C1 segment of cervical spinal cord (tissue), 14 donors: ENCODE results near the gene C20orf204.

Experiments
- DNase-seq, 14 donors: peaks; one replicate each; lab custom pipeline; 2025; lab: John Stamatoyannopoulos, UW

The C20orf204 gene

DNA sequence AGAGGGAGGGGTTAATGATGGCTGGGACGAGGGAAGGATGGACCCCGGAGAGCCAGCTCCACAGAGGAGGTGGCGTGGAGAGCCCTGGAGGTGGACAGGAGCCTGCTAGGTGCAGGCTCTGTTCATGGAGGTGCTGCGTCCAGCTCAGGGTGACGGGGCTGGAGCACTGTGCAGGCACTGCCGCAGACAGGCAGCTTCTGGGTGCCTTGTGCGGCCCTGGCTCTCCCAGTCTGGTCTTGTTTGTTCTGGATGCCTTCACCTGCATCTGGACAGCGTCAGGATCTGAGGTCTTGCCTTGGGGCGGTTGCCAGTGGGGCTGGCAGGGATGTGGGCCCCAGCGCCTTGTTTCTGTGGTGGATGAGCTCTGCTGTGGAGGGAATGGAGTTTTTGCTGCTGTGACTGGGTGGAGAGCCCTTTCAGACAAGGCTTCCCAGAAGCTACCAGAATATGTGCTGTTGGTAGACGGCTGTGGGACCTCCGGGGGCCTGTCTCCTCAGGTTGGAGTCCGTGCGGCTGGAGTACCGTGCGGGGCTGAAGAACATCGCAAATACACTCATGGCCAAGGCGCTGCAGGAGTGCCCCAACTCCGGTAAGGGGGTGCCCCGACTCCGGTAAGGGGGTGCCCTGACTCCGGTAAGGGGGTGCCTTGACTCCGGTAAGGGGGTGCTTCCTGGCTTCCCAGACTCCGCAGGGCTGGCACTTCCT is 7.8 kb upstream of the C20orf204 start:
- DNase-seq, result no peak

DNA sequence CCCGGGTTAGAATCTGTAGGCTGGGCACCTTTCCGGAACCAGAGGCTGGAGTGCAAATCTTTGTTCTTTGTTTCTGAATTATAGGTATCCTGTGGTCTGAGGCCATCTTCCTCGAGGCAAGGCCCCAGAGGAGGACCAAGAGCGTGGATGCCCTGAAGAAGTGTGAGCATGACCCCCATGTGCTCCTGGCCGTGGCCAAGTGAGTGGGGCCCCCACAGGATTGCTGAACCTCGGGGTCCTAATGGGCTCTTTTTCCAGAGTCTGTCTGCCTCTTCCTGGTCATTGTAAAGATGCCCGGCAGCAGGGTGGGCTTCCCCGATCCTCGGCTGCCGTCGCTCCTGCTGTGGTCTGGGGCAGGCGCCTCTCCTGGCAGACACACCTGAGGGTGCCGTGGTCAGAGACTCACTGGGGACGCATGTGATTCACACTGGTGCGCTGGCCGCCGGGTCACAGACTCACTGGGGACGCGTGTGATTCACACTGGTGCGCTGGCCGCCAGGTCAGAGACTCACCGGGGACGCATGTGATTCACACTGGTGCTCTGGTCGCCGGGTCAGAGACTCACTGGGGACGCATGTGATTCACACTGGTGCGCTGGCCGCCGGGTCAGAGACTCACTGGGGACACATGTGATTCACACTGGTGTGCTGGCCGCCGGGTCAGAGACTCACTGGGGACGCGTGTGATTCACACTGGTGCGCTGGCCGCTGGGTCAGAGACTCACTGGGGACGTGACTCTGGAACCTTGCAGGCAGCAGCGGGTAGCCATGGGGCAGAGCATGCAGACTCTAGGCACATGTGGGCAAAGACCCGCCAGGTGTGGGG is 6.5 kb upstream of the C20orf204 start:
- DNase-seq, result no peak

DNA sequence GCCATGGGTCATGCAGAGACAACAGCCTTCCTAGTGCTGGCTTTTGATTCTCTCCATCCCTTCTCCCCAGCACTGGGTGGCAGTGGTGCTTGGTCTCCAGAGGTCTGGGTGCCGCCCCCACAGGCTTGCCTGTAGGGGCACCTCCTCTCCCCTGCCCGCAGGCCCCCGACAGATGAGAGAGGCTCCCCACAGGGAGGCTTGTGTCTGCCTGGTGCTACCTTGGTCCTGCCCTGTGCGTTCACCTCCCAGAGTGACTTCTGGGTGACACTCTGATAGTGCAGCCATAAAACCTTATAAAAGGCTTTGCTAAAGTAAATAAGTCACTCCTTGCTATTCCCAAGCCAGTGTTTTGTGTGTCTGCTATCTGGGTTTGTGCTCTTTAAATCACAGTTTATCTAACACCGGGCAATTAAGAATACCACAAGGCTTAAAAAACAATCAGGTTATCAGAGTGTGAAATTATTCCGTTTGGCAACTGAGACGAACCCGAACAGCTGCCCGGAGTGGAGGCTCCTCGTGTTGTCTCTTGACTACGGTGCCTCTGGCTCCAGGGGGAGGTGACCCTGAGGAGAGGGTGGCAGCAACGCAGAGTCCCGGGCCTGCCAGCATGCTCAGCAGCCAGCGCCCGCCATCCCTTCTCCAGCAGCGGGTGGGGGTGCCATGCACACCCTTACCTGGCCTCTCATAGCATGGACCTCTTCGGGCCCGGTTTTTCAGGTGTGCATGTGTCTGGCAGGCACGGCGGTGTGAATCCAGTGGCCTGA is 5.4 kb upstream of the C20orf204 start:
- no peak for DNase-seq

DNA sequence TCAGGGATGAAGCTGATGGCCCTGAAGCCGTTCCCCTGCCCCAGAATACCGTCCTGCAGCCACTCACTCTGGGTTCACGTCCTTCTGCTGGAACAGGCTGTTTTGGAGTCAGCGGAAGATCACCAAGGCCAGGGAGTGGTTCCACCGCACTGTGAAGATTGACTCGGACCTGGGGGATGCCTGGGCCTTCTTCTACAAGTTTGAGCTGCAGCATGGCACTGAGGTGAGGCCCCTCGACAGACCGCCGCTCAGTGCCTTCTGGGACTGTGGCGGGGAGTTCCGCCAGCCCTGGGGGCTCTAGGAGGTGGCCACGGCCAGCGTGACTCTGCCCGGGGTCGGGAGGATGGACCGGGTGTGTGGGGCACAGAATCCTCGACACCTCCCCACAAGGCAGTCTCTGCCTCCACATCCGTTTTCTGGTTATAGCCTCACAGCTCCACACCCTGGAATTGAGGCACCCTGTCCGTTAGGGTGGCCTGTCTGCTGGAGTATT is 4.1 kb upstream of the C20orf204 start:
- no peak for DNase-seq

DNA sequence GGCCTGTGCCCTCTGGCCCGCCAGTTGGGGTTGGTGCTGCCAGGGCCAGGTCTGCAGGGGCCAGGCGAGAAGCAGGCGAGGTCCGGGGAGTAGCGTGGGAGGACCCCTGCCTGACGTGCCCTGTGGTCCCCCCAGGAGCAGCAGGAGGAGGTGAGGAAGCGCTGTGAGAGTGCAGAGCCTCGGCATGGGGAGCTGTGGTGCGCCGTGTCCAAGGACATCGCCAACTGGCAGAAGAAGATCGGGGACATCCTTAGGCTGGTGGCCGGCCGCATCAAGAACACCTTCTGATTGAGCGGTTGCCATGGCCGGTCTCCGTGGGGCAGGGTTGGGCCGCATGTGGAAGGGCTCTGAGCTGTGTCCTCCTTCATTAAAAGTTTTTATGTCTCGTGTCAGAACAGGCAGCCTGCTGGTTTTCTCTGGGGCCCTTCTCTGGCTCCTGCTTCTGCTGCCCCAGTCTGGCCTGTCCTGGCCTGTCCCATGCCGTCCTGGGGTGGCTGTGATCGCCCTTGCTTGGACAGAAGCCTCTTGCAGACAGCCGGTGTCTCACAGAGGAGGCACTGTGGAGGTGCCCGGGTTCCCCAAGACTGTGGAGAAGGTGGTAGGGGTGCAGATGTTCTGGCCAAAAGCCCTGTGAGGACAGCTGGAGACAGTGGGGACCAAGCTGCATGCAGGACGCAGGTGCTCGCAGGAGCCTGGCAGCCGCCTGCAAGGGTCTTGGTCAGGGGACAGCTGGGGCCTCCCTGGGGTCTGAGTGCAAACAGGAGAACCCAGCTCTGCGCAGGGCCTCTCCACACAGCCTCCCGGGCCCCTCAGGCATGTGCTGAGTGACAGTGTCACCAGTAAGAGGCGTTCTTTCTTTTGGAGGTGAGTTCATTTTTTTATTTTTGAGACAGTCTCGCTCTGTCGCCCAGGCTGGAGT is 3.0 kb upstream of the C20orf204 start:
- DNase-seq, result no peak

DNA sequence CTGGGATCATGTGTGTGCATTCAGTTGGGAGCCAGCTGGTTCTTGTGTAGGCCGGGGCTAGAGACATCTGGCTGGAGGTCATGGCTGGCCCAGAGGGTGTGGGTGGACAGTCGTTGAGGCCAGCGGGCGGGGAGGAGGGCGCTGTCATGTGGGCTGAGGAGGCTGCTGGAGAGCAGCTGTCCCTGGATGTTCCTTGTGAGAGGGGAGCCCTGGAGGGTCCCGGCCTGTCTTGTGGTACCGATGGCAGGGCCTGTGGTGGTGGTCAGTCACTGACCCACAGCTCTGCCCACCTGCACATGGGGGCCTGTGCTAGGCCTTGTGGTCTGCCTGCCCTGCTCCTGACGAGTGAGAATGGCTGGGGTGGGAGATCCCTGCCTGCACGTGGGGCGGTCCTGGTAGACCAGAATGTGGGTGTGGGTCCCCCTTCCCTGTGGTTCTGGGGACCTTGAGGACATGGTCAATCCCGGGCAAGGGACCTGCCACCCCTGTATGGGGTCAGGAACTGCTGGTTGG is 1.9 kb upstream of the C20orf204 start:
- no peak for DNase-seq

DNA sequence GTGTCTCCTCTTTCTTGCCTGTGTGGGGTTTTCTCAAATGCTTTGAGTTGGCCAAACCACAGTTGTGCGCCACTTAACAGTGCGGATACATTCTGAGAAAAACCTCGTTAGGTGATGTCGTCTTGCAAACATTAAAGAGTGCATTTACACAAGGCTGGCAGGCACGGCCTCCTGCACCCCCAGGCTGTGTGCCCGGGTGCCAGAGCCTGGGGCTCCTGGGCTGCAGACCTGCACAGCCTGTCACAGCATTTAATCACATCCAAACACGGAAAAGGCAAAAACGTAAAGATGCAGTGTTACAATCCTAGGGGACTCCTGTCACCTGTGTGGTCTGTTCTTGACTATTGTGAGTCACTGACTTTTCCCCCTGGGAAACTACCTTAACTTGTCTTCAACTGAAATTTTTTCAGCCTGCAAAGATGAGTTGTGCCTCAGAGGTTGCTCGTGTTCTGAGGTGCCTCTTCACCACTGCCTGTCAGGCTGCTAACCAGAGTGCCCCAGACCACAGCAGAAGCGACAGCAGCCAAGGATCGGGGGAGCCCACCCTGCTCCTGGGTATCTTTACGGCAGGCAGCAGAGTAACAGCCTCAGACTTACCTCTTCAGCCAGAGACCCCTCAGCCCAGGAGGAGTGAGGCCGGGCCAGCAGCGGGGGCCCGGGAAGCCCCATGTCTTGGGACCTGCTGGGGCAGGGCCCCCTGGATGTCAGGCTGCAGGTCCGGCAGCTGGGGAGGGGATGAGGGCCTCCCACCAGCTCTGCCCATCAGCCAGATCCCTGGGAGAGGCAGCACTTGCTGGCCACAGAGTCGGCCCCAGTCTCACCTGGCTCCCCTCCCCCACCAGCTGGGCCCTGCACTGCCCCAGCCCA is 683 bp upstream of the C20orf204 start:
- DNase-seq, result no peak

DNA sequence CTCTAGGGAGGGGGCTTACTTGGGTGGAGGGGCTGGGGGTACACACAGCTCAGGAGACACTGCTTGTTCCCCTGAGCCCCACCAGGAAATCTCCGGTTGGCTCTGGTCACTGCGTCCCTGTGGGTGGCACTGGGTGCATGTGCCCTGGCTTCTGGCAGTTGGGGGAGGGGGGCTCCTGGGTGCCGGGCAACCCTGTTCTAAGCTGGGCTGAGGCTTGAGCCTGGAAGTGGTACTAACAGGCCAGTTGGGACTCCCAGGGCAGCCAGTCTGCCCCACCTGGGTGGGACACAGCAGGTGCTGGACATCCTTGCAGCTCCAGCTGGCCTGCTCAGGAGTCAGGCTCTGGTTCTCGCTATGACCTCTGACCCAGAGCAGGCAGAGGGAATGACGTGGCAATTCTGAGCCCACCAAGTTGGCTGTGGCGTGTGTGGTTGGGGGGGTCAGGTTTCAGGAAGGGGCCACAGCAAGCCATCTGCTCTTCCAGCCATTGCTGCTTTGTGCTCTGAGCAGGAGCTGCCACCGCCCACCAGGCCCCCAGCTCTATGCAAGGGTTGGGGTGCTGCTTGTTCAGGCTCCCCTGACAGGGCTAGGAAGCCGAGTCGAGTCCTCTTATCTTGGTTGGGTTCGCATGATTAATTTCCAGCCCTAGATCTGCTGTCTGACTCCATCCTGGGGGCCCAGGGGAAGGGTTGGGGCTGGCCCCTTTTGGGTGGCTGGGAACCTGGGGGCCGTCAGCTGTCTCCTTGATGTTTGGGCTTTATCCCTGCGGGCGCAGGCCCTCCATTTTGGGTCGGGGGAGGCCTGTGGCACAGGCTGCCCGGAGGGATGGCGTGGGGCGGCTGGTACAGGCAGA is 590 bp downstream of the C20orf204 start:
- no peak for DNase-seq

DNA sequence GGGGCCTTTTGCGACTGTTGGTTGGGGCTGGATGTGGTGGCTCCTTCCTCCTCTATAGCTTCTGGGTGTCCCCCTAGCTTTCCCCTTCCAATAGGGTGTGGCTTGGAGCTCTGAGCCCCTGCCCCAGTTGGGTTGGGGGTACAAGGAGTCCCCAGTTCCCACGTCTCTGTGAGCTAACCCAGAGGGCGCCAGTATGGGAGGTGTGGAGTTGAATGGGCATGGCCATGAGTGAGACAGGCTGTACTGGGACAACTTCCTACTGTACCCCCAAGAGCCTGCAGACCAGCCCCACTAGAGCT is 1.2 kb downstream of the C20orf204 start:
- DNase-seq, result no peak

DNA sequence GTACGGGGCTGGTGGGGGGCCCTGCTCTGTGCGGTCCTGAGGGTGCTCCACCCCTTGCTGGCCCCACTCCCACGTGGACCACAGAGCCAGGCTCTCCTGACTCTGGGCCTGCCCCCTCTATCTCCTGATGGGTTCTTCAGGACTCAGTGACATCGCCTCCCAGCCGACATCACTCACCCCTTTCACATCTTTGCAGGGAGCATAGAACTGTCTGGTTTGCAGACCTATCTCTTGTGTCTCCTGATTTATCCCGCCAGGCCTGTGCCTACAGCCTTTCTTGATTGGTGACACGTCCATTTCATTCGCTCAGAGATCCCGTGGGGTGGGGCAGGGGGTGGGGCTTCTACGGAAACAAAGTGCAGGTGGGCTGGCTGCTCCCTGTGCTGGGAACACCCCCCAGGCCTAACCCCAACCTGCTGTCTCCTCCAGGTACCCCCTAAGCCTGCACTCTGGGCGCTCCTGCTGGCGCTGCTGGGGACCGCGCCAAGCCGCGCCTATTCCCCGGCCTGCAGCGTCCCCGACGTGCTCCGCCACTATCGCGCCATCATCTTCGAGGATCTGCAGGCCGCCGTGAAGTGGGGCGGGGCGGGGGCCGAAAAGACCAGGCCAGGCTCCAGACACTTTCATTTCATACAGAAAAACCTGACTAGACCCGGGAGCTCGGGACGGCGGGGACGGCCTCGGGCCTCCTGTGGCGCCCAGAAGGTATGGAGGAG is 1.7 kb downstream of the C20orf204 start:
- DNase-seq, result peak in 1 of 14 donors; percentile 74

DNA sequence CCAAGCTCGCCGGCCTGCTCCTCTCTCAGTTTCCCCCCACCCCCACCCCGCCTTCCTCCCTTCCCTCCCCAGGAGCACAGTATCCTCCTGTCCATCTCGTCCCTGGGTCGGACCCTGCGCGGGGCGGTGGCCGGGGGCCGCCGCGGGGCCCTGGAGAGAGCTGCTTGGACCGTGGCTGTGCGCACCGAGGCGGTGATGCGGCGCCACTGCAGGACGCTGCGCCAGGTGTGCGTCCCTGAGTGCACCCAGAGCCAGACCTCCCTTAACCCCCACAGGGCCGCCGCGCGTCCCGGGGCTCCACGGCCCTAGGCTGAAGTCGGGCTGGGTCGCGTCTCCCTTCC is 2.2 kb downstream of the C20orf204 start:
- no peak for DNase-seq

DNA sequence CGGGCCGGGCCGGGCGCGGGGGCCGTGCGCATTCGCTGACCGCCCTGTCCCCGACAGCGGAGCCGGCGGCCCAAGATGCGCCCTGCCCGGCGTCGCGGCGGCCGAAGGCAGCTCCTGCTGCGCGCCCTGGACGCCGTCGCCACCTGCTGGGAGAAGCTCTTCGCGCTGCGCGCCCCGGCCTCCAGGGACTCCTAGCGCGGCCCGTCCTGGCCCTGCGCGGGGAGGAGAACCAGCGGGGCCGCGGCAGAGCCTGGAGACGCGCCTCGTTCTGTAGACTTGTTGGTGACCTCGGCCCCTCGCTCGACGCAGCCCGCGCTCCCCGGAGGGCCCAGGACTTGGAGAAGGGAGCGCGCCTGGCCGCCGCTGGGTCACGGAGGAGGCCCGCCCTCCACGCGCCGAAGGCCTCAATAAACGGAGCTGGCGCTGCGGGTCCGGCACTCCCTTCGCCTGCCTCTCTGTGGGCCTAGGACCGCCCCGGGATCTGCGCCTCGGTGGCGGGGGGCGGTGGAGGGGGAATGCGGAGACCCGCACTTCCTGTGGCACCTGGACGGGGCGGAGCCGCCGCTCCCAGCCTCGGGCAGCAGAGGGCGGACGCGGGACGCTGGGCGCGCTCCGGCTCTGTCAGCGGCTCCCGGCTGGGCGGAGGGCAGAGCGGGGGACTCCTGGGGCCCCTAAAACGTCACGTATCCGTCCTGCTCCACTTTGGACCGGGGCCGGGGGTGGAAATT is 2.7 kb downstream of the C20orf204 start:
- peak in 5 of 14 donors; percentile 14 to 55 (median 23) for DNase-seq

DNA sequence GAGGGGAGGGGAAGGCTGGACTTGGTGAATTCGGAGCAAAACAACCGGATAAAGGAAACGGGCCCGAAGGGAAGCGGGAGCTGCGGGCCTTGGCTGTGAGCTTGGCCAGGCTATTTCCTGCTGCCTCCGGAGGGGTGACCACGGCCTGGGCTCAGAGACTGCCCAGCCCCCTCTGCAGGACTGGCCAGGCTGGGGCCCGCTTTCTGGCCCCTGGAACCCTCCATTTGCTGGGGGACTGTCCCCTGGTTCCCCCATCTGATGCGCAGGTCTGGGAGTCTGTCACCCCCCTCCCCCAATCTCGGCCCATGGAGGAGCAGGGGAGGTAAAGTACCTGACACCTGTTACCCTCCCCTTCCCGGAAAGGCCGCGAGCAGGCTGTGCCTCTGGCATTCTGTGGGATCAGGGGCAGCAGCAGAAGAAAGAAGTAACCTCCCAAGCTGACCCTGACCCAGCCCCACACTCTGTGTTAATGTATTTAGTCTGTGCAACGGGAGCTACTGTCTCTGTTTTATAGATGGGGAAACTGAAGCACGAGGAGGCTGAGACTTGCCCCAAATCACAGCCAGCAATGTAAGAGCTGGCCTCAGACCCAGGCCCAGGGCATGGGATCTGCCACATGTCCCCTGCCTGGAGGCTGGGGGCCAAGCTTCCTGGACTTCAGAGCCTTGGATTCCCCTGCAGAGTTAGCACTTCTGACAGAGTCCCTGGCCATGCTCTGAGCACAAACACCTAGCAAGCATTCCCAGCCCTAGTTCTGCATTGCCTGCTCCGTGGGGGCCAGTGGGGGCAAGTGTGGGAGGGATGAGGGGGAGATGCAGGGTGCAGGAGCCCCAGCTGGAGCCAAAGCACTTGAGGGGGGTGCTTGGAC is 3.5 kb downstream of the C20orf204 start:
- DNase-seq, result no peak

DNA sequence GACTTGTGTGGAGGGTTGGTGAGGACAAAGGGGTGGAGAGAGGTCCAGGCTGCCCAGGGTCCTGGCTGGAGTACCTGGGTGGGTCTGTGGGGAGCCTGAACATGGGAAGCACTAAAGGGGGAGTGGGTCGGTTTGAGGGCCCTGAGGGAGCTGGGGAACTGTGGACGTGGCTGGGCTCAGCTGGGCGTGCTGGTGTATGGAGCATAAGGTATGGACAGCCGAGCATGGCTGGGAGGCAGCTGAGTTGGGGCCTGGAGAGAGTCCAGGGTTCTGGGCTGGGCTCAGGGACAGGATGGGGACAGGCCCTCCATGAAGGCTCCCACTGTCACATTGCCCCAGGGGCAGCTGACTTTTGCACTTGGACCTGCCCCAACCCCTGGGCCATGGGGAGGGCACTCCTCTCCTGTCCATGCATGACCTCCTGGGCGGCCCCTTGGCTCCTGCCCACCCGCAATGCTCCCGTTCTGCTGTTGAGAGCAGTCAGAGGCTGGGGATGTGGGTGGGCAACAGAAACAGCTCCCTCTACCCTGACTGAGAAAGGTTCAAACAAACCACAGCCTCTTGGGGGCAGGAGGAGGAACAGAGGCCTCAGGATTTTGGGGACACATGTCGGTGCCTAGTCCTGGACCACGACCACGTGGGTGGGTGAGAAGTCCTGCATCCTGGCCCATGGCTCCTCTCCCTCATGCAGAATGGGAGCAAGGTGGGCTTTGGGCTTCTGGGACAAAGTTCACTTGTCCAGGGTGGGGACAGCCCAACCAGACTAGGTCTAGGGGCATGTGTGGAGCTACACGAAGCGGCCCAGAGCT is 4.5 kb downstream of the C20orf204 start:
- no peak for DNase-seq

DNA sequence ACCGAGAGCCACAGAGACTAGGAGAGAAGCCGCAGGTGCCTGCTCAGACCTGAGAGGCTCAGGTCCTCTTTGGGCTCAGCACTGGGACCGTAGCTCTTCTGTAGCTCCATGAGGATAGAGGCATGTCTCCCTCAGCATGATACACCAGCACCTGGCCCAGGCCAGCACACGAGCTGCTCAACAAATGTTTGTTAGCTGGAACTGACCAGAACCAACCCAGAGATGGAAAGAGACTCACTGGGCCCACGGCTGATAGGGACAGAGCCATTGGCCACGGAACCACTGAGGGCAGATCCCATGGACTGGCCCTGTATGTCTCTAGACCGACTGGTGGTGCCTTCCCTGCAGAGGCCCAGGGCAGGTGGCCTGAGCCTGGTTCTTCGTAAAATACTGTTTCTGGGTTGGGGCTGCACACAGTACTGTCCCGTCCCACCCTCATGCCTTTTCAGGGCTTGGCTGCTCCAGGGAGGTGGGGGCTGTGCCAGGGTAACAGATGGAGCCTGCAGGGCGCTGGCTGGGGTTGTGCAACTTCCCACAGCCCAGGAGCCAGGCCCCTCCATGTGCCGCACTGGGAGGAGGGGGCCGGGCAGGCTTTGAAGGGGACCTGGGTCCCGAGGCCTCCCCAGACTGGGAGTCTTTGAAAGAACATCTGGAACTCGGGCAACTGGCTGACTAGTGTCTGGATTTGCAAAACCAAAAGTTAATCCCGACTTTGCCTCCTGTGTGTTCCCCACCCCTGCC is 5.2 kb downstream of the C20orf204 start:
- peak in 2 of 14 donors; percentile 21 to 88 for DNase-seq

DNA sequence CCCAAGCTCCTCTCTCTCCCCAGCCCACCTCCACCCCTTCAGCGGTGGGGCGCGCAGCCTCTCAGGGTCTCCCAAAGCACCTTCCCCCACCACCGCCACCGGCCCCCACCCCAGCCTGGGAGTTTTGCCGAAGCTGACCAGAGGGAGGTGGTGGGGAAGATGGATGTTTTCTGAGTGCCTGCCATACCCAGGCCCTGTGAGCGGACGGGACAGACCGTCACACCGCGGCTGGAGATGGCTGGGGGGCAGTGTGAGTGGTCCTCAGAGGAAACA is 5.7 kb downstream of the C20orf204 start:
- no peak for DNase-seq
